DND-41 (cell line): ENCODE measurements around the gene SLC23A2.
"Not testable (repeated sequence)": the region's sequence is repeated elsewhere in the genome, so short reads cannot be mapped to it uniquely, and the experiment has no call there.

Source experiments
- CTCF ChIP-seq: IDR thresholded peaks from 2 replicates; pipeline ENCODE4 v1.5.1; 2012; ENCODE audit warnings: borderline replicate concordance, low read length, moderate library complexity, mild to moderate bottlenecking; ENCODE audit not compliant: poor library complexity, severe bottlenecking; ENCODE audit errors: extremely low read depth
- EZH2 ChIP-seq: IDR thresholded peaks from 3 replicates; pipeline ENCODE4 v1.6.1; 2012; ENCODE audit warnings: borderline replicate concordance, low read depth, mild to moderate bottlenecking, moderate library complexity, low read length, inconsistent platforms; ENCODE audit not compliant: severe bottlenecking

- TF ChIP-seq CTCF, EZH2: not testable (repeated sequence)
Observed at GRCh38 chr20:5004825-5005224, 3.5 kb upstream of the SLC23A2 start.
